Esophagus muscularis mucosa (tissue), 3 donors: ENCODE data around the gene ZNF841.

Experiments
- EP300 ChIP-seq: sonication (generic); formaldehyde crosslinking; IDR thresholded peaks from one replicate; pipeline ENCODE4 v1.6.1; 2017; ENCODE audit warnings: antibody characterized with exemption
- POLR2AphosphoS5 ChIP-seq, 2 donors: sonication (generic); formaldehyde crosslinking; IDR thresholded peaks; one replicate each; pipeline ENCODE4 v1.6.1; 2017; ENCODE audit warnings: antibody characterized with exemption in 2 of 2

DNA sequence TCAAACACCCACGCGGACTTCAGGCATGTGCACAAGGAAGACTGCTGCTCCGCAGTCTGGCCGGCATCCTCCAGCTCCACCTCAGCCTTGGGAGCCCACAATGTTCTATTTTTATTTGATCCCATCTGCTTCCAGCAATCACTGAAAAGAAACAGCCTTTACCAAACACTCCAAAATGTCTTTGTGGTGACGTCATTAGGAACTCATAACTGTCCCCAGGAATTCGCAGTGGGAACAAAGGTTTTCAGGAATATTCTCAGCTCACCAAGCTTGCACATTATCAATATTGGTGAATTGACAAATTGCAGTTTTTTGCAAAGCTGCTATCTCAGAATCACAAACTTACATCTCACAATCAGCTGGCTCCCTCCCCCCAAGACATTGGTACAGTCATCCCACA is 15.2 kb upstream of the ZNF841 start:
- TF ChIP-seq EP300: no peak
- no peak for TF ChIP-seq POLR2AphosphoS5 (IDR thresholded peaks at IDR 0.05)
